Body of pancreas (tissue), 4 donors: ENCODE results near the gene ELL2. TPM values are rescaled to one million over a fixed set of nuclear protein-coding genes. Genes with fewer than 3 reads are reported as not detected.
A peak's percentile ranks its signal among the peaks of the same experiment; 100 is the strongest.

Source experiments
- ATAC-seq: fragments of 150-250 bp; one replicate; pipeline ENCODE4 v1.9.1; 2016
- DNase-seq, 4 donors: peaks; one replicate each; pipeline ENCODE4 v3.0.0-alpha.2; 2019
- H3K27ac ChIP-seq, 4 donors: fragments of 200-600 bp; sonication (generic); 1 replicate in 3 of 4; 2 replicates in 1 of 4; pipeline versions ENCODE4 v1.5.1 to v1.6.1; 2016 to 2019; ENCODE audit warnings: mild to moderate bottlenecking in 1 of 4, mixed read lengths in 1 of 4, moderate library complexity in 1 of 4
- H3K27me3 ChIP-seq, 2 donors: fragments of 200-600 bp; sonication (generic); one replicate each; pipeline ENCODE4 v1.6.0; 2016; ENCODE audit warnings: mild to moderate bottlenecking in 1 of 2
- H3K36me3 ChIP-seq, 2 donors: fragments of 200-600 bp; sonication (generic); replicated peaks in 1 of 2; 2 replicates each; pipeline ENCODE4 v1.5.1; 2016; ENCODE audit warnings: low read depth in 2 of 2; ENCODE audit not compliant: insufficient read depth in 1 of 2
- H3K4me1 ChIP-seq: fragments of 200-600 bp; sonication (generic); one replicate; pipeline ENCODE4 v1.6.0; 2016
- H3K4me3 ChIP-seq, 2 donors: fragments of 200-600 bp; sonication (generic); 1 replicate in 1 of 2; 2 replicates in 1 of 2; pipeline ENCODE4 v1.5.1; 2016 to 2019
- H3K9me3 ChIP-seq, 3 donors: fragments of 200-600 bp; sonication (generic); 1 replicate in 2 of 3; 2 replicates in 1 of 3; pipeline ENCODE4 v1.5.1; 2016
- POLR2A ChIP-seq, 3 donors: fragments of 450-650 bp; IDR thresholded peaks; one replicate each; pipeline ENCODE4 v1.6.1; 2016; ENCODE audit warnings: antibody characterized with exemption in 3 of 3, mild to moderate bottlenecking in 2 of 3
- WGBS, 2 donors: methylation state at CpG; one replicate each; pipeline ENCODE4 v1.1.5; 2017; 5-methylcytosine and 5-hydroxymethylcytosine counted together
- intact Hi-C: fragments of 100-400 bp; cut with DNase I; formaldehyde crosslinking; loops from one replicate; pipeline ENCODE4 v1.15.1; 2023
- total RNA-seq, 2 donors: library from RNA; depleted of rRNA; stranded (reverse); fragments of >200 nt; gene quantifications; one replicate each; pipeline ENCODE4 v1.1.0, GENCODE V29; 2016
- TF ChIP-seq, protein P1 (sequence below), 7 experiments: fragments of 450-650 bp in 4 of 7; fragments of 200-600 bp in 3 of 7; sonication (generic) in 3 of 7; IDR thresholded peaks; one replicate each; pipeline ENCODE4 v1.5.1; 2016 to 2019; ENCODE audit warnings: antibody characterized with exemption in 7 of 7

ELL2 gene
- total RNA-seq, 2 donors from 2014 or later: 100 to 104 TPM

DNA sequence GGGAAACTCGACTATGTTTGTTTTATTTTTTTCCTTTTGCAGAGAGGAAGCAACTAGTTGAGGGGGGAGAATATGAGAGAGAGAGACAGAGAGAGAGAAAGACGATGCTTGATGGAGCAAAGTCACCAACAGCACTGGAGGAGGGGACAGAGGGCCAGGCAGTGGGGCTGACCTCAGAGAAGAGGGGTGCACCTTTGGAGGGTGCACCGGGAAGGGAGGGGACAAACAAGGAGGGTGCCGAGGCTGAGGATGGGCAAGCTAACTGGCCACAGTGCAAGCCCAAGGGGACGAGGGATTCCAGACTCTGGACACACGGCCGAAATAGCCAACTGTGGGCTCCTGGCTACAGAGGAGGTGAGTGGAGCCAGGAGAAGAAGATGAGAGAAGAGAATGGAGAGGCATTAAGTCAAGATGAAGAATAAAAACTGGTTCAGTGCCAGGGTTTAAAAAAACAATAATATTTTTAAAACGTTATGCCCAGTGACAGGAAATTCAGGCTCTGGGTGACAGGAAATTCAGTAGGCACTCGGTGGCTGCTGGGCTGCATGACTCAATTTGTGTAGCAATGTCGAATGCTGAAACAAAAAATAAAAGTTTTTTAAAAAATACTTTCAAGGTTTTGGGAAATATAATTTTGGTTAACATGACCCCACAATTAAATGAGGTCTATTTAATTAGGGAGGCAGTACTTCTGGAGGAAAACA lies 125.8 kb downstream of the ELL2 start:
- Histone ChIP-seq H3K4me3 (no peak overlapping the region), H3K9me3 (no peaks in the 10 kb centered on the region), H3K36me3 (no peaks in the 10 kb centered on the region), H3K27ac (peak overlapping the region; percentile 4 to 97 (median 92)), H3K4me1 (peaks cover 35% of the 10 kb centered on the region), H3K27me3 (no peaks in the 10 kb centered on the region)
- no peak for TF ChIP-seq POLR2A (IDR thresholded peaks at IDR 0.05)
- TF ChIP-seq, protein P1, sequence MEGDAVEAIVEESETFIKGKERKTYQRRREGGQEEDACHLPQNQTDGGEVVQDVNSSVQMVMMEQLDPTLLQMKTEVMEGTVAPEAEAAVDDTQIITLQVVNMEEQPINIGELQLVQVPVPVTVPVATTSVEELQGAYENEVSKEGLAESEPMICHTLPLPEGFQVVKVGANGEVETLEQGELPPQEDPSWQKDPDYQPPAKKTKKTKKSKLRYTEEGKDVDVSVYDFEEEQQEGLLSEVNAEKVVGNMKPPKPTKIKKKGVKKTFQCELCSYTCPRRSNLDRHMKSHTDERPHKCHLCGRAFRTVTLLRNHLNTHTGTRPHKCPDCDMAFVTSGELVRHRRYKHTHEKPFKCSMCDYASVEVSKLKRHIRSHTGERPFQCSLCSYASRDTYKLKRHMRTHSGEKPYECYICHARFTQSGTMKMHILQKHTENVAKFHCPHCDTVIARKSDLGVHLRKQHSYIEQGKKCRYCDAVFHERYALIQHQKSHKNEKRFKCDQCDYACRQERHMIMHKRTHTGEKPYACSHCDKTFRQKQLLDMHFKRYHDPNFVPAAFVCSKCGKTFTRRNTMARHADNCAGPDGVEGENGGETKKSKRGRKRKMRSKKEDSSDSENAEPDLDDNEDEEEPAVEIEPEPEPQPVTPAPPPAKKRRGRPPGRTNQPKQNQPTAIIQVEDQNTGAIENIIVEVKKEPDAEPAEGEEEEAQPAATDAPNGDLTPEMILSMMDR (IDR thresholded peaks at IDR 0.05): no peak
- WGBS, 2 donors: 40 to 49% methylated on average over 10 of the region's 10 CpGs
- ATAC-seq (no peak), DNase-seq (peak in 1 of 4 donors; percentile 21)
- intact Hi-C loops: loop anchor here (10.0 kb wide), 1 partner anchor 181 kb away; no protein-coding TSS in a partner anchor

Other genes starting within 250 kb of the ELL2 start
- 100 to 1,000 TPM; 153 to 196 TPM for gene RHOBTB3, start 230.5 kb downstream of the ELL2 start, total RNA-seq
- gene GLRX, start 139.1 kb downstream of the ELL2 start, total RNA-seq: 10 to 100 TPM in 1 of 2 donors, 1 to 10 TPM in 1; 8.6 to 17.6 TPM